ENCODE data around the gene SNX20.
A peak's percentile ranks its signal among the peaks of the same experiment; 100 is the strongest.

The SNX20 gene

GRCh38 chr16:50679676-50680555 lies 1.2 kb downstream of the SNX20 start:
- DNase-seq (ENCODE audit: low spot score), result no peak

DNA sequence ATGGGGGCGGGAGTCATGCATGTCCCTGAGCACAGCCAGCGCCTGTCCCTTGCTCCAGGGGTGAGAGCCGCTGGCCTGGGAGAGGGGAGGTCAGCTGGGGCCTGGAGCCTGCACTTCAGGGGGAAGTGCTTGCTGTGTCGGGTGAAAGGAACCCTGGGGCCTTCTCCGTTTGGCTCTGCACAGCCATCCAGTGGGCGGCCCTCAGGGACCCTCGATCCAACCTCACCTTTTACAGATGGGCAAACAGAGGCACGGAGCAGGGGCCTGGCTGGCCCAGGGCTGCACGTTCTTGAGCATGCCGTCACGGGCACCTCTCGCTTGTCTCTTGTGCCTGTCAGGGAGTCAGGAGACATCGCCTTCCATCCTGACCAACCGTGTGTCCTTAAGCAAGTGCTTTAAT lies 1.8 kb downstream of the SNX20 start:
- no peak for DNase-seq (ENCODE audit: low spot score)

GRCh38 chr16:50678531-50678930 lies 2.6 kb downstream of the SNX20 start:
- DNase-seq (ENCODE audit: low spot score), result no peak

- DNase-seq (ENCODE audit: low spot score), result no peak
Observed at GRCh38 chr16:50677351-50677750, 3.8 kb downstream of the SNX20 start.

- no peak for DNase-seq (ENCODE audit: low spot score)
Observed at GRCh38 chr16:50676684-50677225, 4.4 kb downstream of the SNX20 start.

GRCh38 chr16:50675686-50676610 lies 5.2 kb downstream of the SNX20 start:
- DNase-seq (ENCODE audit: low spot score), result no peak

DNA sequence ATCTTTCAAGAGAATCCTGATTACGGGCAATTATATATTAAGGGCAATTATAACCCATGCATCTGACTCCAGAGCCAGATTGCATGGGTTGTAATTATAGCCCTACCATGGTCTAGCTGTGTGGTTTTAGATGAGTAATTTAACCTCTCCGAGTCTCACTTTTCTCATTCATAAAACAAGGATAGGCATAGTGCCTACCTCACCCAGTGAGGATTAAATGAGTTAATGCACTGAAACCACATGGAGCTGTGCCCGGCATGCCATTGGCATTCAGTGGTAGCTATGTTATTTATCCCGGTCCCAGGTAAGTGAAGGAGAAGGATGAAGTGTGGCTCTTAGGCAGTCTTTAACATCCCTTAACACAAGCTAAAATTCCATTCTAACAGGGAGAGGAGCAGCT lies 6.3 kb downstream of the SNX20 start:
- DNase-seq (ENCODE audit: low spot score), result no peak

- DNase-seq (ENCODE audit: low spot score), result no peak
Observed at GRCh38 chr16:50673496-50674275, 7.4 kb downstream of the SNX20 start.

DNA sequence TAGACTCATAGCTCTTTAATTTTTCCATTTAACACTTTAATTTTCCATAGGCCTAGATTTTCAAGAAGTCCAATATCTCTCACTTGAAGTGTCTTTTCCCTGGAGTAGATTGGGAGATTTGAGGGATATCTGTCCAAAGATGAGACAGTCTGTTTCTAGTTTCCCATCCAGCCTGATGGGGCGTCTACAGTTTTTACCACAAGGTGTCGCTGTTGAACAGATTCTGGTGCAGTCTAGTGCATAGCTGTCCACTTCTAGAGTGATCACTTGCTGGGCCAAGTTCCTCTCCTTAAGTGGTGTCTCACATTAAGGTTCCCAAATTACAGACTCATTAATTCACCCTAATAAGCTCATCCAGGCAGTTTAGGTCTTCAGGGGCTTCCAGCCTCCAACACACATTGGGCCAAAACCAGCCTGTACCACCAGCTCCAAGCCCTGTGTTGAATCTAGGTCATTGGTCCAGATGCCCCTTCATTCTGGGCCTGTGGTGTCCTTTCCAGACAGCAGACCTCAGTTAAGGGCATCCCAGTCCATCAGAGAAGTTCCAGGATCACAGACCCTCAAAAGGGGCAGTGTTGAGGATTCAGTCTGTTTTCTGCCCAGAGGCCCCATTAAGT lies 9.4 kb downstream of the SNX20 start:
- DNase-seq (ENCODE audit: low spot score), result no peak

- no peak for DNase-seq (ENCODE audit: low spot score)
Observed at GRCh38 chr16:50670476-50670875, 10.6 kb downstream of the SNX20 start.

DNA sequence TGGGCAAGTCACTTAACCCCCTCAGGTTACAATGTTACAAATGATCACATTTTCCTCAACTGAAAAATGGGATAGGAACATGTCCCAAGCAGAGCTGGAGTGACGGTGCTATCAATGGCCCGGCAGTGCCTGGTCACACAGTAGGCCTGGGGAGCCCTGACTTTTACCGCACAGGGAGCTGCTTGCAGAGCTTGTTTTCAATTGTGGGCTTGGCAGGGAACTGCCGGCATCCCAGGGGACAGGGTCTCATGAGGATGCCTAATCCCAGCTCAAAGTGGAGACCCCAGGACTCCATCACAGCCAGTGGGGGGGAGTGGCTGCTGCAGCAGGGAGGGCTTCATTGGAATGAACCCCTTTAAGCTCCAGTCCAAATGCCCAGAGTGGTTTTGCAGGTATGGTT lies 11.4 kb downstream of the SNX20 start:
- no peak for DNase-seq (ENCODE audit: low spot score)

GRCh38 chr16:50668368-50669008 lies 12.6 kb downstream of the SNX20 start:
- DNase-seq (ENCODE audit: low spot score), result no peak

- DNase-seq (ENCODE audit: low spot score), result no peak
Observed at GRCh38 chr16:50667497-50668367, 13.4 kb downstream of the SNX20 start.

GRCh38 chr16:50666658-50667496 lies 14.2 kb downstream of the SNX20 start:
- DNase-seq (ENCODE audit: low spot score), result no peak

DNA sequence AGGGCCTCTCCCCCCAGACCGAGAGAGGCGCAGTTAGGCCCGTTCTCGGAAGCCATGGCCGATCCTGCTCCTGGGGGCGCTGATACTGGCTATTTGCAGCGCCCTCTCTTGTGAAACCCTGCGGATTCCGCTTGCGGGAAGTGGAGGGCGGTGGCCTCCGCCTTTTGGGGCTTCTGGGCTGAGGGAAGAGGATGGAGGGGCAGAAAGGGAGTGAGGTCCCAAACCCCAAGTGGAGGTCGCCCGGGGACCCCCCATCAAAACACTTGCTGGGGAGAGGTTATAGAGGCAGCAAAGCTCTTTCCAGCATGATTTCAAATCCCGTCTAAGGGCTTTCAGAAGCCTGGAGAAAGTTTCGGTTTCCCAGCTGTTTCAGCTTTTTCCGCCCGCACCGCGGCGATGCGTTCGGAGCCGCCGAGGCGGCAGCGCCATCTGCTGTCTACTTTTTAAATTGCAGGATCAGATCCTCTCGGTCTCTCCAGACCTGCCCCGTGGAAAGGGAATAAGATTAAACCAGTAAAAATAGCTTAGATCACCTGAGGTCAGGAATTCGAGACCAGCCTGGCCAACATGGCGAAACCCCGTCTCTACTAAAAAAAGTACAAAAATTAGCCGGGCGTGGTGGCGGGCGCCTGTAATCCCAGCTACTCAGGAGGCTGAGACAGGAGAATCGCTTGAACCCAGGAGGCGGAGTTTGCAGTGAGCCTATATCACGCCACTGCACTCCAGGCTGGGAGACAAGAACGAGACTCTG lies 15.8 kb downstream of the SNX20 start:
- DNase-seq (ENCODE audit: low spot score), result peak; percentile 89

GRCh38 chr16:50664270-50664669 lies 16.8 kb downstream of the SNX20 start:
- no peak for DNase-seq (ENCODE audit: low spot score)

GRCh38 chr16:50662306-50662940 lies 18.7 kb downstream of the SNX20 start:
- DNase-seq (ENCODE audit: low spot score), result no peak

GRCh38 chr16:50659806-50660205 lies 21.3 kb downstream of the SNX20 start:
- no peak for DNase-seq (ENCODE audit: low spot score)

Data from AG20443 (cell line).